Natural killer cell (primary cell): ENCODE results near the gene TBX3. TPM values are rescaled to one million over a fixed set of nuclear protein-coding genes. Genes with fewer than 3 reads are reported as not detected.

Experiments
- ATAC-seq, 3 donors: fragments of 150-1000 bp in 2 of 3; fragments of 200-7000 bp in 1 of 3; cut with Tn5 transposase; 1 replicate in 1 of 3; 2 replicates in 2 of 3; pipeline ENCODE4 v1.10.0; 2021; ENCODE audit warnings: mild to moderate bottlenecking in 2 of 3, moderate library complexity in 2 of 3
- DNase-seq, 2 donors: peaks; one replicate each; pipeline versions ENCODE4 v3.0.0 to v3.0.0-alpha.2; 2013 to 2021; ENCODE audit warnings: mixed read lengths in 1 of 2
- H3K27ac ChIP-seq: one replicate; pipeline ENCODE4 v1.5.1; 2013; ENCODE audit warnings: mild to moderate bottlenecking, low read length
- H3K27me3 ChIP-seq: one replicate; pipeline ENCODE4 v1.6.1; 2013; ENCODE audit warnings: low read length; ENCODE audit not compliant: control insufficient read depth, insufficient read depth
- H3K36me3 ChIP-seq: one replicate; pipeline ENCODE4 v1.6.1; 2013; ENCODE audit warnings: low read length; ENCODE audit not compliant: control insufficient read depth, insufficient read depth
- H3K4me1 ChIP-seq: one replicate; pipeline ENCODE4 v1.6.1; 2013; ENCODE audit warnings: low read length; ENCODE audit not compliant: control insufficient read depth, insufficient read depth
- H3K4me3 ChIP-seq: one replicate; pipeline ENCODE4 v1.5.1; 2013; ENCODE audit warnings: low read length
- H3K9me3 ChIP-seq: one replicate; pipeline ENCODE4 v1.6.1; 2013; ENCODE audit warnings: low read length; ENCODE audit not compliant: control insufficient read depth, insufficient read depth
- H3K27ac Mint-ChIP-seq, 2 donors: one replicate each; pipeline ENCODE4 v1.8.0; 2022; ENCODE audit warnings: mild to moderate bottlenecking in 2 of 2, mixed read lengths in 2 of 2, moderate library complexity in 1 of 2
- H3K27me3 Mint-ChIP-seq, 2 donors: one replicate each; pipeline ENCODE4 v1.8.0; 2022; ENCODE audit warnings: low read depth in 2 of 2, mixed read lengths in 2 of 2
- H3K36me3 Mint-ChIP-seq: one replicate; pipeline ENCODE4 v1.8.0; 2022; ENCODE audit warnings: mixed read lengths
- H3K4me1 Mint-ChIP-seq, 2 donors: one replicate each; pipeline ENCODE4 v1.8.0; 2022; ENCODE audit warnings: mixed read lengths in 2 of 2
- H3K4me3 Mint-ChIP-seq: one replicate; pipeline ENCODE4 v1.8.0; 2022; ENCODE audit warnings: mild to moderate bottlenecking, moderate library complexity, mixed read lengths
- H3K9me3 Mint-ChIP-seq, 2 donors: one replicate each; pipeline ENCODE4 v1.8.0; 2022; ENCODE audit warnings: mixed read lengths in 2 of 2
- CTCF ChIP-seq: fragments of 200-600 bp; IDR thresholded peaks from one replicate; pipeline ENCODE4 v1.8.0; 2022; ENCODE audit warnings: antibody characterized with exemption
- WGBS: methylation state at CpG from one replicate; pipeline ENCODE4 v1.1.7; 2013; ENCODE audit warnings: missing lambda C conversion rate; ENCODE audit not compliant: insufficient coverage; 5-methylcytosine and 5-hydroxymethylcytosine counted together
- intact Hi-C: fragments of 100-400 bp; cut with micrococcal nuclease; formaldehyde crosslinking; loops from one replicate; pipeline ENCODE4 v1.14.2; 2022
- total RNA-seq, 4 donors: library from RNA; stranded (reverse); fragments of 120-200 nt in 1 of 4; gene quantifications; one replicate each; pipeline versions ENCODE4 v1.2.3 to v1.2.4, GENCODE V29; 2013 to 2022

Gene TBX3
- total RNA-seq, 3 donors from 2014 or later (not counting 1 experiment from before 2014, with no cell fraction given): 0.05 TPM; not detected in 2

- Histone ChIP-seq H3K27ac (no peak overlapping the region), H3K4me3 (no peak overlapping the region), H3K27me3 (no peaks in the 10 kb centered on the region), H3K9me3 (no peaks in the 10 kb centered on the region), H3K36me3 (no peaks in the 10 kb centered on the region), H3K4me1 (no peaks in the 10 kb centered on the region)
- H3K36me3 Mint-ChIP-seq: no peaks in the 10 kb centered on the region
- H3K9me3 Mint-ChIP-seq: no peaks in the 10 kb centered on the region
- DNase-seq (no peak), ATAC-seq (no peak)
- intact Hi-C loops: no loop called here
- no peak overlapping the region for H3K27ac Mint-ChIP-seq
- peaks cover 0 to 4% of the 10 kb centered on the region in 2 donors for H3K4me1 Mint-ChIP-seq
- H3K27me3 Mint-ChIP-seq: peaks cover 19 to 26% of the 10 kb centered on the region in 2 donors
- TF ChIP-seq CTCF: no peak
- H3K4me3 Mint-ChIP-seq: no peak overlapping the region
These were observed 24.9 kb downstream of the TBX3 start for GRCh38 chr12:114659084-114659483.

GRCh38 chr12:114658002-114658441 is 26.0 kb downstream of the TBX3 start:
- Mint-ChIP-seq H3K27ac (no peak overlapping the region), H3K27me3 (peaks cover 9 to 16% of the 10 kb centered on the region in 2 donors), H3K4me1 (peaks cover 0 to 4% of the 10 kb centered on the region in 2 donors), H3K4me3 (no peak overlapping the region), H3K9me3 (no peaks in the 10 kb centered on the region), H3K36me3 (no peaks in the 10 kb centered on the region)
- no peak for TF ChIP-seq CTCF
- Histone ChIP-seq H3K9me3 (no peaks in the 10 kb centered on the region), H3K4me3 (no peak overlapping the region), H3K4me1 (no peaks in the 10 kb centered on the region), H3K27me3 (no peaks in the 10 kb centered on the region), H3K36me3 (no peaks in the 10 kb centered on the region), H3K27ac (no peak overlapping the region)
- ATAC-seq (no peak), DNase-seq (no peak)
- intact Hi-C loops: no loop called here
- 78% methylated on average over 1 of the region's 1 CpG for WGBS

- Histone ChIP-seq H3K4me3 (no peak overlapping the region), H3K27me3 (no peaks in the 10 kb centered on the region), H3K4me1 (no peaks in the 10 kb centered on the region), H3K9me3 (no peaks in the 10 kb centered on the region), H3K36me3 (no peaks in the 10 kb centered on the region), H3K27ac (no peak overlapping the region)
- Mint-ChIP-seq H3K27ac (no peak overlapping the region), H3K4me3 (no peak overlapping the region), H3K36me3 (no peaks in the 10 kb centered on the region), H3K4me1 (peaks cover 0 to under 1% of the 10 kb centered on the region in 2 donors), H3K27me3 (peaks cover 8 to 11% of the 10 kb centered on the region in 2 donors), H3K9me3 (no peaks in the 10 kb centered on the region)
- no peak for ATAC-seq
- no peak for DNase-seq
- TF ChIP-seq CTCF: no peak
- 86% methylated on average over 5 of the region's 6 CpGs for WGBS
- intact Hi-C loops: no loop called here
These were observed 26.4 kb downstream of the TBX3 start for GRCh38 chr12:114657597-114657920.

- no peak for DNase-seq
These were observed 26.9 kb downstream of the TBX3 start for GRCh38 chr12:114656906-114657596.

More at GRCh38 chr12:114656906-114657596, 26.9 kb downstream of the TBX3 start:
- no peak for TF ChIP-seq CTCF
- H3K36me3 Mint-ChIP-seq: no peaks in the 10 kb centered on the region
- Histone ChIP-seq H3K9me3 (no peaks in the 10 kb centered on the region), H3K27me3 (no peaks in the 10 kb centered on the region), H3K4me3 (no peak overlapping the region), H3K4me1 (no peaks in the 10 kb centered on the region), H3K36me3 (no peaks in the 10 kb centered on the region), H3K27ac (no peak overlapping the region)
- peaks cover 7 to 8% of the 10 kb centered on the region in 2 donors for H3K27me3 Mint-ChIP-seq
- intact Hi-C loops: no loop called here
- no peak overlapping the region for H3K4me3 Mint-ChIP-seq
- no peak overlapping the region for H3K27ac Mint-ChIP-seq
- 84% methylated on average over 7 of the region's 8 CpGs for WGBS
- ATAC-seq: no peak
- H3K4me1 Mint-ChIP-seq: no peaks in the 10 kb centered on the region
- no peaks in the 10 kb centered on the region for H3K9me3 Mint-ChIP-seq
